GM21529 (cell line): Measurements from ENCODE around the gene PERM1.
"Not testable (repeated sequence)": the region's sequence is repeated elsewhere in the genome, so short reads cannot be mapped to it uniquely, and the experiment has no call there.

Experiments used
- ATAC-seq: cut with Tn5 transposase; IDR thresholded peaks from one replicate; pipeline ENCODE4 v1.9.1; 2021; ENCODE audit not compliant: unreplicated experiment

The PERM1 gene, protein sequence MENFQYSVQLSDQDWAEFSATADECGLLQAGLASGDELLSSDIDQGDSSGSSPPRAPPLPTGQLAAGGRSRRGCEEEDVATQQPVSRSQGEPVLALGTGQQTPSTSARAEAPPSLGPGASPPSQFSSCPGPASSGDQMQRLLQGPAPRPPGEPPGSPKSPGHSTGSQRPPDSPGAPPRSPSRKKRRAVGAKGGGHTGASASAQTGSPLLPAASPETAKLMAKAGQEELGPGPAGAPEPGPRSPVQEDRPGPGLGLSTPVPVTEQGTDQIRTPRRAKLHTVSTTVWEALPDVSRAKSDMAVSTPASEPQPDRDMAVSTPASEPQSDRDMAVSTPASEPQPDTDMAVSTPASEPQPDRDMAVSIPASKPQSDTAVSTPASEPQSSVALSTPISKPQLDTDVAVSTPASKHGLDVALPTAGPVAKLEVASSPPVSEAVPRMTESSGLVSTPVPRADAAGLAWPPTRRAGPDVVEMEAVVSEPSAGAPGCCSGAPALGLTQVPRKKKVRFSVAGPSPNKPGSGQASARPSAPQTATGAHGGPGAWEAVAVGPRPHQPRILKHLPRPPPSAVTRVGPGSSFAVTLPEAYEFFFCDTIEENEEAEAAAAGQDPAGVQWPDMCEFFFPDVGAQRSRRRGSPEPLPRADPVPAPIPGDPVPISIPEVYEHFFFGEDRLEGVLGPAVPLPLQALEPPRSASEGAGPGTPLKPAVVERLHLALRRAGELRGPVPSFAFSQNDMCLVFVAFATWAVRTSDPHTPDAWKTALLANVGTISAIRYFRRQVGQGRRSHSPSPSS

DNA sequence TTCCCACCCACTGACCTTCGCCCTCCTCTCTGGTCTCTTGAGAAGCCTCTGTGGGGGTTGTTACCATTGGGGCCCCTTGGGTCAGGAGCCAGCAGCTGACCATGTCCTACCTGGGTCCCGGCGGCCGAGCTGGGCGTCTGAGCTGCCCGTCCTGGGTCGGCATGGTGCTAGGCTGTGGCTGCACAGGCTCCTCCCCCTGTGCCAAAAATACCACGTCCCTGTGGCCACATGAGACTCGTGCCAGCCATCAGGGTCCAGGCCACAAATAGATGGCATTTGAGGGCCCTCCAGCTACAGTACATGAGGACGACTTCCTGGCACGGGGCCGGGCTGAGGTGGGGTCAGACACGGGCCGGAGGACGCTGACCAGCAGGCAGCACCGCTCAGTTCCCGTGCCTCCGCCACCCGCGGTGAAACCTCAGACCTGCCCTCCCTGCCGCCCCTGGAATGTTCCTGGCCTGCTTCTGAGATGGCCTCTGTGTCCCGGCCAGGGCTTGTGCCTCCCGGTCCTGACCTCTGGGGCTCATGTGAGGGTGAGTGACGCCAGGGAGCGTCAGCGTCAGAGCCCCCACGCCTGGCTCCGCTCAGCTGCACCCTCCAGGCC is at the start of gene PERM1:
Gene PERM1, minus strand, starts transcription at position 139 of the 604 bp plus-strand sequence. CDS start 1,064 bp downstream, outside the sequence.
- ATAC-seq = no peak

DNA sequence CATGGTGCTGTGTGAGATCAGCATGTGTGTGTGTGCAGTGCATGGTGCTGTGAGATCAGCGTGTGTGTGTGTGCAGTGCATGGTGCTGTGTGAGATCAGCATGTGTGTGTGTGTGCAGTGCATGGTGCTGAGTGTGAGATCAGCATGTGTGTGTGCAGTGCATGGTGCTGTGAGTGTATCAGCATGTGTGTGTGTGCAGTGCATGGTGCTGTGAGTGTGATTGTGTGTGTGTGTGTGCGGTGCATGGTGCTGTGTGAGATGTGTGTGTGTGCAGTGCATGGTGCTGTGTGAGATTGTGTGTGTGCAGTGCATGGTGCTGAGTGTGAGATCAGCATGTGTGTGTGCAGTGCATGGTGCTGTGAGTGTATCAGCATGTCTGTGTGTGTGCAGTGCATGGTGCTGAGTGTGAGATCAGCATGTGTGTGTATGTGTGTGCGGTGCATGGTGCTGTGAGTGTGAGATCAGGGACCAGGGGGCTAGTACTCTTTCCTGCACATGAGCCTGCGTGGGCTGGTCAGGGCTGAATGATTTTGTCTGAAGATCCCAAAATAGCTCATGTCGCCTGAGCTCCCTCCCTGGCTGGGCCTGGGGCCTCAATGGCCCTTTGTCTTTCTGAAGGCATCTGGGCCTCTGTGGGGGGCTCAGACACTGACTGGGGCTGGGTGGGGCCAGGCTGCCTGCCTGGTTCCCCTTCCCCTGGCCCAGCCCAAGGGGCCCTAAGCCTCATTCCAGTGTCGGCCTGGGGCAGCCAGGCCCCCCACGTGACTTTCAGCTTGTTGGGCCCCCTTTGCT is 49.2 kb upstream of the PERM1 start:
- ATAC-seq = not testable (repeated sequence)

DNA sequence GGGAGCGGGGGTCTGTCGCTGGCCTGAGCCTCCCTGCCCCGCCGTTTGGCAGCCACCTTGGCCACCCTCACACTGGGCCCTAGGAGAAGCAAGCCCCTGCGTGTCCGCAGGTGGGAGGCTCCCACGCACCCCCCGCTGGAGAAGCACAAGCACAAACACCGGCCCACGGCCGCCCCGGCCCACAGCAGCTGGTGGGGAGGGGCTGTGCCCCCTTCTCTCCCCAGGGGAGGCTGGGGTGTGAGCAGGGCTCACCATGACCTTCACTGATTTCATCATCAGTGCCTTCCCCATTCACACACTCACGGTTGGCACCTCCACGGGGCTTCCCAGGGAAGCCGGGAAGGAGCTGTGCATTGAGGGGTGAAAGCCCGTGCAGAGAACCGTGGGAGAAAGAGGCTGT is 45.9 kb upstream of the PERM1 start:
- ATAC-seq = no peak

DNA sequence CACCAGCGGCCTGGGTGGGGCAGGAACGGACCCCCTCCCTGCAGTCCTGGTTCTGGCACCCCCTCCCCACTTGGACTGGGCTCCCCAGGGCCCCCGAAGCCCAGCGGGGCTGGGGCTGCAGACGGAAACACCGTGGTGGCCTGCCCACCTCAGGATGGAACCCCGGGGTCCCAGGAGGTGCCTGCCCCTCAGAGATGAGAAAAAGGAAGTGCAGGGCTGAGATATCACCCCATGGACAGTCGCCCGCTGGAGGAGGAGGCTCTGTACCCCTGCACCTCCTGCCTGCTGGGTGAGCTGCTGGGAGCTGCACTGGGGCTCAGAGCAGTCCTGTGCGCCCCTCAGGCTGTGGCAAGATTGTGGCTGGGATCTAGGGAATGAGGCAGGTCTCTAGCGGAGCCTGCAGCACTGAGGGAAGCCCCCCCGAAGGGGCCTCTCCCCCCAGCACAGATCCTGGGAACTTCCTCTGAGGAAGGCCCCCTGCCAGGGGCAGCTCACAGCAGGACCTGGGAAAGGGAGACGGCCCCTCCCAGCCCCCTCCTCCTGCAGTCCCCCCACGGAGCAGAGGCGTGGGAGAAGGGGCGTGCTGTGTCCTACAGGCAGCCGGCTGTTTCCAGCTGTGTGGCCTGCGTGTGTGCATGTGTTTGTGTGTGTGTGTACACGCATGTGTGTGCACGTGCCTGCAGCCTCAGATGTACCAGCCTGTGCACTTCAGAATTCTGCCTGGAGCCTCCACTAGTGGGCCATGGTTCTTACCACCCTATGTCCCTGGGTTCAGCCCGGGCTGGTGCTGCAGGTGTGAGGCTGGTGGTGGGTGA is 44.9 kb upstream of the PERM1 start:
- ATAC-seq = no peak

DNA sequence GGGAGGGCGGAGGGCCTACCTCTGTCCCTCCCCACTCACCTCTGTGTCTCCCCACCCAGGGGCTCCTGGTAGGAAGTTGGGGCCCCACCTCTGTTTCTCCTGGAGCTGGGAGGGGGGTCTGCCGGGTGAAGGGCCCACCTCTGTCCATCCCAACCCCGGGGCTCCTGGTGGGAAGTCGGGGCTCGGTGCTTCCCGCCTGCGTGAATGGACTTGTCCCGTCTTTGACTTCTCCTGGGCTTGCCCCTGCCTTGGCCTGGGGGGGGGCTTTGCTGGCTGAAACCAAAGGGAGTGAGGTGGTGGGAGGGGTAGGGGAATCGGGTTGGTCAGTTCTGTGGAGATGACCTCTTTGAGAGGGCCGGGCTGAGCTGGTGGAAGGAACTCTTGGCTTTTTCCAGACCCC is 43.8 kb upstream of the PERM1 start:
- ATAC-seq = no peak

DNA sequence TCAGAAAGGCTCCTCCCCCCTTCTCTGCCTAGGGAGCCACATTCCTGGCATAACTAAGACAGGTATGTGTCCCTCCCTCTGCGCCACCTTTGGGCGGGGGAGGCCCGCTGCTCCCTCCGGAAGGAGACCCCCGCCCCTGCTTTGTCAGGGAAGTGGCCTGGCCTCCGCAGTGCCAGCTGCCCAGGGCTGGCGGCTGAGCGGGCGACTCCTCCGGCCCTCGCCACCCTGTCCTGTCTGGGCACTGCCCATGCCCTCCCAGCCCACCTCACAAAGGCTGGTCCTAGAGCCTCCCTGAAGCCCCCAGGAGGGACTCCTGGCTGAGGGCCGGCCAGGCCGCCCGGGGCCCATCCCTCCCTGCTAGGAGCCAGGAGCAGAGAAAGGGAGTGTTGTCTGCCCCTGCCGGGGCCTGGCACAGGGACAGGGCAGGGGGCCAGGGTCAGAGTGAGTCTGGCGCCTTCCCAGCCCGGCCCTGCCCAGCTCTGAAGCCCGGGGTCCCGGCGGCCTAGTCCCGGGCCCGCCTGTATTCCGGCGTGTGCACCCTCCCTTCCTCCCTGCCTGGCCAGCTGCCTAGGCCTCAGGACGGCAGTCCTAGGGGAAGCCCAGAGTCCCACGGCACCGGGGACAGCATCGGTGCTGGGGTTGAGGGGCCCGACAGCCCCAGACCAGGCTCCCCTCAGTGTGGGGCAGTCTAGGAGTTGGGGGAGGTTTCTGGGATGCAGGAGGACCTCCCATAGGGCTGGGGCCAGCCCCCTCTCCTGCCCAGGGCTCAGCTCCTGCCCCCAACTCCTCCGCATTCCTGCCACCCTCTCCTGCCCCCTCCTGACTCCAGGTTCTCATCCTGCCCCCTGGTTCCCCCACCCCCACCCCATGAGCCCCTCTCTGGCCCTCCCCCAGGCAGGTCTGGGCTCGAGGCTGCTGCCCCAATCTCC is 43.1 kb upstream of the PERM1 start:
- ATAC-seq = no peak

DNA sequence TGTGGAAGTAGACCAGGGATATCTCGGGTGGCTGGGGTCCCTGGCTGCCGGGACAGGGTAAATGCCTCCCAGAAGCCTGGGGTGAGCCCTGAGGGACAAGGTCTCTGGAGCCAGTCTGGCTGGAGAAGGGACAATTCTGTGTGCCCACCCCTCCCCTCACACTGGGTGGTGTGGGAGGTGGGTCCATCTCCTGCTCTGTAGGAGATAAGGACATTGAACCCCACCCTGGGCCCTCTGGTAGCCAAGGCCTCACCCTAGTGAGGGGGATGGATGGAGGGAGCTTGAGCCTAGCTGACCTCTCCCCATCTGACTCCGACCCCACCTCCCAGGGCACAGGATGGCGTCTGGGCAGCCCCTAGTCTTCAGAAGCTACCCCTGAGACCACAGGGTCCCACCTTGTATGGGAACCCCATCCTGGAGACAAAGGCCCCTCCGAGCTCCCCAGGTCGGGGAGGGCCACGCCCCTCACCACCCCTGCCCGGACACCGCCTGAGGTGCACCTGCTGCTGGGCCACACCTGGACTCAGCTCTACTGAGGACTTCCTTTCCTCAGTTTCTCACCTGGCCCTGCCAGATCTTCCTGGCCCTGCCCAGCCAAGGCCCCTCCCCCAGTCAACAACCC is 42.4 kb upstream of the PERM1 start:
- no peak for ATAC-seq

DNA sequence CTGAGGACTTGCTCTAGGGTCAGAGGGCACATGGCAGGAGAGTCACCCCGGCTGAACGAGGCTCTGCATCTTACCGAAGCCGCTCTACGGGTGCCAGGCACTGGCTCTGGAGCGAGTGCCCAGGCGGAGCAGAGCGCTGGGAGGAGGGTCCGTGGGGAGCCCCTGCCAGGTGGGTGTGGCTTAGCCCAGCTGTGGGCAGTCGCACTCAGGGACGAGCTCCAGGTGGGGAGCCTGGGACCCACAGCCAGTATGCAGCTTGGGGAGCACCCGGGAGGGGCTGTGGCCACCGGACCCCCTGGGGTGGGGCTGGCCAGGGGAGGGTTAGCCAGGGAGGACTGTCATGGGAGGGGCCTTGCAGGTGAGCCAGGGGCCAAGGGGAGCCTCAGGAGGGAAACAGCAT is 41.8 kb upstream of the PERM1 start:
- ATAC-seq = no peak

DNA sequence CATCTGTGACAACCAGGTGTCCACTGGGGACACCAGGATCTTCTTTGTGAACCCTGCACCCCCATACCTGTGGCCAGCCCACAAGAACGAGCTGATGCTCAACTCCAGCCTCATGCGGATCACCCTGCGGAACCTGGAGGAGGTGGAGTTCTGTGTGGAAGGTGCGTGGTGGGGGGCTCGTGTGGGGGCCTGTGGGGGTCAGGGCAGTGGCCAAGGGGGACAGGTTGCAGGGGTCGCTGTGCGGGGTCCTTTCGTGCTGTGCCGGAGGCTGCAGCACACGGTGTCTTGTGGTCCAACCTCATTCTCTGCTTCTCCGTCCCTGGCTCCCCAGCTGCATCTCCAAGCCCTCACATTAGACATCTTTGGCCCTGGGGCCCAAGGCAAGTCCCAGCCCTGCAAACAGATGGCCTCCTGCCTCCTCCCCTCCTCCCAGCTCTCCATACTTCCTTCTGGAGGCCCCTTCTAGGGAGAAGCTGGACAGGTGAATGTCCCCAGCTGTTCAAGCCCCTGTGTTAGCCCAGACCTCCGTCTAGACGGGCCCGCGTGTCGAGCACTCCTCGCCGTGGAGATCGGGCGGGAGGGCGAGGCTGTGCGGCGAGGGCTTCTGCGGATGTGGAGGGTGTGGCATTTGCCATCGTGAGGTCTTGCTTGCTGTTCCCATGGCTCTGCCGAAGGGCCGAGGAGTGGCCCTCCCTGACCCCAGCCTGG is 40.6 kb upstream of the PERM1 start:
- ATAC-seq = no peak

DNA sequence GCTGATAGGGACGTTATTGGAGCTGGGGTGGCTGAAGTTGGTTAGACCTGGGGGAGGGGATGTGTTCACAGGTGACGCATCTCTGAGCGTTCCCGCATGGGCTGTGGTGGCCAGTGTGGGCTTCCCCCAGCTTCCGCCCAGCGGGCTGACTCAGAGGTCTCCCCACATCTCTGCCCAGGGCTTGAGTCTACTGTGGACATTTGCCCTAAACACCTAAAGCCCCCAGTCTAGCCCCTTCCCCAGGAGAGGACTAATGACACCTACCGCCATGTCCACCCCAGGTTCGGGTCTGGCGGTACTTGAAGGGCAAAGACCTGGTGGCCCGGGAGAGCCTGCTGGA is 40.0 kb upstream of the PERM1 start:
- ATAC-seq = no peak

DNA sequence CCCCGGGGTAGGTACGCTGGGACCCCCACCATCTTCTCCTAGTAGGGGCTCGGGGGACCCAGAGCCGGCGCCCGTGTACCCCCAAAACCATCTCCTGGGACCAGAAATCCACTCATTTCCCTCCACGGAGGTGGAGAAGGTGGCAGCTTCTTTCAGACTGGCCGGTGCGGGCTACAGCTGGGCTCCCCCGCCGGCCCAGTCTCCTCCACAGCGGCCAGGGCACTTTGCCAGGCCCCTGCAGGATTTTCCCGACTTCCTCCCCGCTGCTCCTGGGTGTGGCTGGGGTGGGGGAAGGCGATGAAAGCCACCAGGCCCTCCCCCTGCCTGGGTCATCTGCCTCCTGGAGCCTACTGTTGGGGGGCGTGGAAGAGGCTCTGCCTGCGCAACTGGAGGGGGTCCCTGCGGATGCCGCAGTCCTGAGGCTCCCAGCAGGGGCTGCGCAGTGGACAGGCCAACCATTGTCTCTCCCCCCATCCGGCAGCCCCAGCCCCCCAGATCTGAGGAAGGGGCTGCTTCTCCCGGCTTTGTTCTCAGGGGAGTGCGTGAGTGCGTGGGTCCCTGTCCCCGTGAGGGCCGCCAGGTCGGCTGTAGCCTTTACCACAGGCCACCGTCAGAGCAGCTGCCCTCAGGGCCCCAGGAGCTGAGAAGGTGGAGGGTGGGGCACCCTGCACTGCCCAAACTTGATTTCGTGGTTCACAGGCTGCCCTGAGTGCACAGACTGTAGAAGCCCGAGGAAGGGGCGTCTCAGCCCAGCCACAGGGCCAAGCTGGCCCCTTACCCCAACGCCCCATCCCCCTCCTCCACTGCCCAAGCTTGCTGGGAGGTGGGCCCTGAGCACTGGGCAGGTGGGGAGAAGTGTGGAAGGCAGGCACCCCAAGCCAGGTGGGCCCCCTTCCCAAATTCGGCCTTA is 39.4 kb upstream of the PERM1 start:
- no peak for ATAC-seq

DNA sequence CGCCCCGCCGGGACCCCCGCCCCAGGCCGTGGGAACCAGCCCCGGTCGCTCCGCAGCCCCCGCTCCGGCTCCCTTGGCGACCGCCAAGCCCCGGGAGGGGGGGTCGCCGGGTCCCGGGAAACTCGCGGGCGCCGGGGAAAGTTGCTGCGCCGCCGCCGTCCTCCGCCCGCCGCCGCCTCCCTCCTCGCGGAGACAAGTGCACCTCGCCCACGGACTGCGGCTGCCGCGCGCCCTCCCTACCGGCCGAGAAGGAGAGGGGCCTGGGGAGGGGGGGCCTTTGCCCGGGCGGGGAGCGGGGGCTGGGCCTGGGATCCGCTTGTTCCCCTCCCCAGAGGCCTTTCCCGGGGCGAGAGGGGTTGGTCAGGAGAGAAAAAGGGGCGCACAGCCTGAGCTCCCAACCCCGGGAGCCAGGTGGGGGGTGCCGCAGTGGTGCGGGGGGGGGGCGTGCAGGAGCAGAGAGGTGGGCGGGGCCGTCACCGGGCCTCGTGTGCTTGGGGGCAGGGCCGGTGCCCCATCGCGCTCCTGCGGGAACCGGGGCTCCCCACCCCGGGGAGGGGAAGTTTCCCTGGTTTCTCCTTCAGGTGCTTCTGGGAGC is 38.6 kb upstream of the PERM1 start:
- ATAC-seq = peak; percentile 17

DNA sequence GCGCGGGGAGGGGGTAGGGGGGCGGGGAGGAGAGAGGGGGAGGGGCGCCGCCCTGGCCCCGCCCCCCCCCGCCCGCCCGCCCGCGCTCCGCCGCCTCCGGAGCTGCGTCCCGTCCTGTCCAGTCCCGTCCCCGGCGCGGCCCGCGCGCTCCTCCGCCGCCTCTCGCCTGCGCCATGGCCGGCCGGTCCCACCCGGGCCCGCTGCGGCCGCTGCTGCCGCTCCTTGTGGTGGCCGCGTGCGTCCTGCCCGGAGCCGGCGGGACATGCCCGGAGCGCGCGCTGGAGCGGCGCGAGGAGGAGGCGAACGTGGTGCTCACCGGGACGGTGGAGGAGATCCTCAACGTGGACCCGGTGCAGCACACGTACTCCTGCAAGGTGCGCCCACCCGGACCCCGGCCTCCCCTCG is 38.1 kb upstream of the PERM1 start, which contains the start of gene AGRN:
Gene AGRN, plus strand, starts transcription at position 121 of the 405 bp plus-strand sequence. Its CDS starts 53 bp downstream, at position 174.
- peak; percentile 40 for ATAC-seq

DNA sequence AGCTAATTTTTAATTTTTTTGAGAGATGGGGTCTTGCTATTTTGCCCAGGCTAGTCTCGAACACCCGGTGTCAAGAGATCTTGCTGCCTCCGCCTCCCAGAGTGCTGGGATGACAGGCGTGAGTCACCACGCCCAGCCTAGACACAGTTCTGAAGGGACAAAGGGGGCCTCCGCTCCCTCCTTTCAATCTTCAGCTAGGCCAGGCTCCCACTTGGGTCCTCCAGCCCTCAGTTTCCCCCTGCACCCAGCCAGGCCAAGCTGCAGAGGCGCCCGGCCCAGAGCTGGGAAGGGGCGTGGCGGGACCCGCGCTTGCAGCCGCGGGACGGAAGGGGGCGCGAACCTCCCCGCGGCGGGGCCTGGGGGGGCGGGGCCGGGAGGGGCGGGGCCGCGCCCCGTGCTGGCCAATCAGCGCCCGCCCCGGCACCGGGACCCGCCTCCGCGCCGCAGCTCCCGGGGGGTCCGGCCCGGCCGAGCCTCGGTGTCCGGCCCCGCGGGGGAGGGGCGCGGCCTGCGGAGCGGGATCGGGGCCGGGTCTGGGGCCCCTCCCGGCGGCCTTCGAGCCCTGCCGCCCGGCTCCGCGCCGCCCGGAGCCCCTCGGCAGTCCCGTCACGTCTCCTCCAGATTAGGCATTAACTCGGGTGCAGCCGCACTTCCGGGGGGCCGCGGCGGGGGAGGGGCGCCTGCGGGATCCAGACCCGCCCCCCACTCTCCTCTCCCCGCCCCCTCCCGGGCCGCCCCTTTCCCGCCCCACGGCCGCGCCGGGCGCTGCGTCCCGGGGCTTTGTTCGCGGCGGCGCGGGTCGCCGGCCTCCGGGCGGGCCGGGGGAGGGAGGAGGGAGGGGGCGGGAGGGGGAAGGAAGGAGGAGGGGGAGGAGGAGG is 37.5 kb upstream of the PERM1 start:
- ATAC-seq = peak; percentile 58

DNA sequence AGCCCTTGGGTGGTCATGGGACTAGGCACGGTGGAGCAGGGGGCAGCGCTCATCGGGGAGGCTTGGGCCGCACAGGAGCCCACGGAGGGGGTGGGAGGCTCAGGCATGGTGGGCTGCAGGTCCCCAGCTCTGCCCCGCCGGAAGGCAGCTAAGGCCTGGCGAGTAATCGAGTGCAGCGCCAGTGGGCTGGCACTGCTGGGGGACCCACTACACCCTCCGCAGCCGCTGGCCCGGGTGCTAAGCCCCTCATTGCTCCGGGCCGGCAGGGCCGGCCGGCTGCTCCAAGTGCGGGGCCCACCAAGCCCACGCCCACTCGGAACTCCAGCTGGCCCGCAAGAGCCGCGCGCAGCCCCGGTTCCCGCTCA is 36.4 kb upstream of the PERM1 start:
- ATAC-seq = not testable (repeated sequence)
